Skeletal muscle tissue (tissue), 4 donors: Measurements from ENCODE around the gene XRN2. TPM values are rescaled to one million over a fixed set of nuclear protein-coding genes. Genes with fewer than 3 reads are reported as not detected.
A peak's percentile ranks its signal among the peaks of the same experiment; 100 is the strongest.

Experiments
- H3K27ac ChIP-seq: one replicate; pipeline ENCODE4 v1.7.0; 2013; ENCODE audit warnings: mild to moderate bottlenecking, low read depth, low read length, inconsistent platforms
- H3K27me3 ChIP-seq, 3 donors: one replicate each; pipeline ENCODE4 v1.7.0; 2013; ENCODE audit warnings: low read length in 3 of 3; ENCODE audit not compliant: control insufficient read depth in 3 of 3, insufficient read depth in 3 of 3
- H3K36me3 ChIP-seq, 3 donors: one replicate each; pipeline ENCODE4 v1.7.0; 2013; ENCODE audit warnings: low read length in 3 of 3; ENCODE audit not compliant: control insufficient read depth in 3 of 3, insufficient read depth in 3 of 3
- H3K4me1 ChIP-seq, 3 donors: one replicate each; pipeline ENCODE4 v1.7.0; 2013; ENCODE audit warnings: low read length in 3 of 3, mild to moderate bottlenecking in 3 of 3; ENCODE audit not compliant: control insufficient read depth in 3 of 3, insufficient read depth in 3 of 3
- H3K4me3 ChIP-seq, 3 donors: one replicate each; pipeline ENCODE4 v1.7.0; 2013; ENCODE audit warnings: low read length in 3 of 3
- H3K9ac ChIP-seq, 3 donors: one replicate each; pipeline ENCODE4 v1.7.0; 2013; ENCODE audit warnings: low read length in 3 of 3, mild to moderate bottlenecking in 3 of 3, moderate library complexity in 2 of 3, low read depth in 1 of 3
- H3K9me3 ChIP-seq, 3 donors: one replicate each; pipeline ENCODE4 v1.7.0; 2013; ENCODE audit warnings: low read length in 3 of 3; ENCODE audit not compliant: control insufficient read depth in 3 of 3
- total RNA-seq: library from RNA; depleted of rRNA; stranded (reverse); fragments of >200 nt; gene quantifications from one replicate; pipeline ENCODE4 v1.2.3, GENCODE V29; 2014
- donor health status: Osteomylitis.

XRN2 gene, protein sequence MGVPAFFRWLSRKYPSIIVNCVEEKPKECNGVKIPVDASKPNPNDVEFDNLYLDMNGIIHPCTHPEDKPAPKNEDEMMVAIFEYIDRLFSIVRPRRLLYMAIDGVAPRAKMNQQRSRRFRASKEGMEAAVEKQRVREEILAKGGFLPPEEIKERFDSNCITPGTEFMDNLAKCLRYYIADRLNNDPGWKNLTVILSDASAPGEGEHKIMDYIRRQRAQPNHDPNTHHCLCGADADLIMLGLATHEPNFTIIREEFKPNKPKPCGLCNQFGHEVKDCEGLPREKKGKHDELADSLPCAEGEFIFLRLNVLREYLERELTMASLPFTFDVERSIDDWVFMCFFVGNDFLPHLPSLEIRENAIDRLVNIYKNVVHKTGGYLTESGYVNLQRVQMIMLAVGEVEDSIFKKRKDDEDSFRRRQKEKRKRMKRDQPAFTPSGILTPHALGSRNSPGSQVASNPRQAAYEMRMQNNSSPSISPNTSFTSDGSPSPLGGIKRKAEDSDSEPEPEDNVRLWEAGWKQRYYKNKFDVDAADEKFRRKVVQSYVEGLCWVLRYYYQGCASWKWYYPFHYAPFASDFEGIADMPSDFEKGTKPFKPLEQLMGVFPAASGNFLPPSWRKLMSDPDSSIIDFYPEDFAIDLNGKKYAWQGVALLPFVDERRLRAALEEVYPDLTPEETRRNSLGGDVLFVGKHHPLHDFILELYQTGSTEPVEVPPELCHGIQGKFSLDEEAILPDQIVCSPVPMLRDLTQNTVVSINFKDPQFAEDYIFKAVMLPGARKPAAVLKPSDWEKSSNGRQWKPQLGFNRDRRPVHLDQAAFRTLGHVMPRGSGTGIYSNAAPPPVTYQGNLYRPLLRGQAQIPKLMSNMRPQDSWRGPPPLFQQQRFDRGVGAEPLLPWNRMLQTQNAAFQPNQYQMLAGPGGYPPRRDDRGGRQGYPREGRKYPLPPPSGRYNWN
- total RNA-seq = 53.8 TPM

DNA sequence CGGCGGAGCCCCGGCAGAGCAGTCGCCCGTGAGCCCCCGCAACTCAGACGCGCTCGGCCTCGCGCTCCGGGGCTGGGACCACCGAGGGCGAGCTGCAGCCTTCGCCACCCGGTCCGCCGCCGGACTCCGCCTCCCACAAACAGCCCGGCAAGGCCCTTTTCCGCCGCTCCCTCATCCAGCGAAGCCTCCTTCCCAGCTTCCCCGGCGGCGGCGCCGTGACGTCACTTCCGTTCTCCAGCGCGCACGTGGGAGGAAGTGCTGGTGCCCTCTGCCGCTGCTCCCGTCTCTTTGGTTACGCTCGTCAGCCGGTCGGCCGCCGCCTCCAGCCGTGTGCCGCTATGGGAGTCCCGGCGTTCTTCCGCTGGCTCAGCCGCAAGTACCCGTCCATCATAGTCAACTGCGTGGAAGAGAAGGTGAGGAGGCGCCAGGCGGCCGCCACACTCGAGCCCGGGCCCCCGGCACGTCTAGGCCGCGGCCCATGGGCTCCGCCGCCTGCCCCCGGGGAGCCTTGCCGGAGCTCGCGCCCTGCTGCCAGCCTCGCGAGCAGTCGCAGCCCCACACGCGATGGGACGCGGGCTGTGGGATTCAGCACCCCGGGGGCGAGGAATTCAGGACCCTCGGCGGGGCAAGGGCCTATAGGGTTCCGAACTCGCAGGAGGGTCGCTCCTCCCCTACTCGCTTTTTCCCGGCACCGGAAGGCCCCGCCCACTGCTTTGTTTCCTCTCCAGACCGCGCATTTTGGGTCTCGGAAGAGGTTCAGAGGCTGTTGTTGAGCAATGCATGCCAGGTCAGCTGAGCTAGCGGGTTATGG lies at the start of gene XRN2:
XRN2 (plus strand) TSS at position 271 of the 811 bp plus-strand sequence; CDS start at position 339, 68 bp downstream.
- Histone ChIP-seq H3K4me3 (peak within 1 kb of the TSS; percentile 75 to 100 (median 84)), H3K9ac (peak within 1 kb of the TSS; percentile 86 to 97 (median 96)), H3K9me3 (no peaks in the 10 kb centered on the region), H3K4me1 (peaks cover 2 to 30% (median 15%) of the 10 kb centered on the region in 3 donors), H3K27me3 (peaks cover 0 to 8% (median 0%) of the 10 kb centered on the region in 3 donors), H3K36me3 (peaks cover 0 to under 1% (median 0%) of the 10 kb centered on the region in 3 donors), H3K27ac (peak within 1 kb of the TSS; percentile 97)

DNA sequence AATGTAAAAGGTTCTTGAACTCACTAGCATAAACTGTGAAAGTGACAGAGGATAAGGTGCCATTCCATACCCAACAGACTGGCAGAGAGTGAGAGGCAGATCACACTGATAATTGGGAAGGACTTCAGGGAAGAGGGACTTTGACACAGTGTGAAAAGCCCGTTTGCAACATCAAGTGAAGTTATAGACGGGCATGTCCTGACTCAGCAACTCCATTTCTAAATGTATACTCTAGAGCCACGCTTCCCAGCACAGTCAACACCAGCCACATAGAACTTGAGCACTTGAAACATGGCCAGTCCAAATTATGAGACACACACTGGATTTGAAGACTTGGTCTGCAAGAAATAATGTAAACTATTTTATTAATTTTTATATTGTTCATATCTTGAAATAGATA lies 45.9 kb upstream of the XRN2 start:
- no peak overlapping the region for H3K4me3 ChIP-seq
- H3K4me1 ChIP-seq = no peaks in the 10 kb centered on the region
- no peak overlapping the region for H3K27ac ChIP-seq
- no peaks in the 10 kb centered on the region for H3K27me3 ChIP-seq
- H3K9me3 ChIP-seq = no peaks in the 10 kb centered on the region
- H3K9ac ChIP-seq = no peak overlapping the region
- no peaks in the 10 kb centered on the region for H3K36me3 ChIP-seq

DNA sequence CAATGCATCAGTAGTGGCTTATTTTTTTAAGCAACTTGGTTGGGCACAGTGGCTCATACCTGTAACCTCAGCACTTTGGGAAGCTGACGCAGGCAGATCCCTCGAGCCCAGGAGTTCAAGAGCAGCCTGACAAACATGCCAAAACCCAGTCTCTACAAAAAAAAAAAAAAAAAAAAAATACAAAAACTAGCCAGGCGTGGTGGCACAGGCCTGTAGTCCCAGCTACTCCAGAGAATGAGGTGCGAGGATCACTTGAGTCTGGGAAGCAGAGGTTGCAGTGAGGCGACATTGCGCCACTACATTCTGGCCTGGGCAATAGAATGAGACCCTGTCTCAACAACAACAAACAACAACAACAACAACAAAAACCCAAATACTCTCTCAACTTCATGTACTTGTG lies 44.7 kb upstream of the XRN2 start:
- H3K27ac ChIP-seq = no peak overlapping the region
- H3K36me3 ChIP-seq = no peaks in the 10 kb centered on the region
- no peaks in the 10 kb centered on the region for H3K4me1 ChIP-seq
- H3K27me3 ChIP-seq = no peaks in the 10 kb centered on the region
- H3K9ac ChIP-seq = no peak overlapping the region
- H3K4me3 ChIP-seq = no peak overlapping the region
- no peaks in the 10 kb centered on the region for H3K9me3 ChIP-seq

DNA sequence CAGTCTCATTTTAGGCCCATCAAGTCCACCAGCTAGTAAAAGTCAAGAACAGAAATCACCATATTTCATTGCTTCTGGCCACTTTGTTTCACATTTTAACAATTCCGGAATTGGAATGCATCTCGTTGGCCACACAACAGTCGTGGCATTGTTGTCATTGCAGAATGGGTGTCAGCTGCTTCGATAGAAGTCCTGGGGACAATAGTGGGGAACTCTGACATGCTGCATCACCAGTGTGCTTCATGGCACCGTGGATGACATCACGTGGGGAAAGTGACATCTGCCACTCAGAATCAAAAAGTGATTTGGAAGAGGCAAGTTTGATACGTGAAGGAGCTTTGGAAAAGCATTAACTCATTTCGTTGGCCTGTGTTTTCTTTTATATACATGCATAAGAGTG lies 43.8 kb upstream of the XRN2 start:
- Histone ChIP-seq H3K9ac (no peak overlapping the region), H3K27ac (no peak overlapping the region), H3K4me1 (no peaks in the 10 kb centered on the region), H3K27me3 (no peaks in the 10 kb centered on the region), H3K9me3 (no peaks in the 10 kb centered on the region), H3K36me3 (no peaks in the 10 kb centered on the region), H3K4me3 (no peak overlapping the region)

DNA sequence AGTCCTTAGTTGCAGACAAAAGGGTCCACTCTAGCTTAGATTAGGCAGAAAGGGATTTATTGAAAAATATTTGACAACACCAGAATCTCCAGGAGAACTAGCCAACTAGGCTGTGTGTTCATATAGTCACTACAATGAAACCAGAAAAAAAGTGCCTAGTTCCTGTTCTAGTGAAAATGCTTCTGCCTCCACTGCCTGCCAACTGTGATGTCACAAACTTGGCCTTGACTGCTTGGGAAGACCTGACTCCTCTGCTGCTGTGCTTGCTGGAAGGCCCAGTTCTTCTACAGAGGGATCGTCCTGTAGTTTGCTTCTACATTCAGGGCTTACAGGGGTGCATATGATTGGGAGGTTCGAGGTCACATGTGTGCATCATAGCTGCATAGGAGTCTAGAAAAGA lies 40.3 kb upstream of the XRN2 start:
- Histone ChIP-seq H3K4me1 (no peaks in the 10 kb centered on the region), H3K4me3 (no peak overlapping the region), H3K36me3 (no peaks in the 10 kb centered on the region), H3K9me3 (no peaks in the 10 kb centered on the region), H3K27me3 (no peaks in the 10 kb centered on the region), H3K9ac (no peak overlapping the region), H3K27ac (no peak overlapping the region)

DNA sequence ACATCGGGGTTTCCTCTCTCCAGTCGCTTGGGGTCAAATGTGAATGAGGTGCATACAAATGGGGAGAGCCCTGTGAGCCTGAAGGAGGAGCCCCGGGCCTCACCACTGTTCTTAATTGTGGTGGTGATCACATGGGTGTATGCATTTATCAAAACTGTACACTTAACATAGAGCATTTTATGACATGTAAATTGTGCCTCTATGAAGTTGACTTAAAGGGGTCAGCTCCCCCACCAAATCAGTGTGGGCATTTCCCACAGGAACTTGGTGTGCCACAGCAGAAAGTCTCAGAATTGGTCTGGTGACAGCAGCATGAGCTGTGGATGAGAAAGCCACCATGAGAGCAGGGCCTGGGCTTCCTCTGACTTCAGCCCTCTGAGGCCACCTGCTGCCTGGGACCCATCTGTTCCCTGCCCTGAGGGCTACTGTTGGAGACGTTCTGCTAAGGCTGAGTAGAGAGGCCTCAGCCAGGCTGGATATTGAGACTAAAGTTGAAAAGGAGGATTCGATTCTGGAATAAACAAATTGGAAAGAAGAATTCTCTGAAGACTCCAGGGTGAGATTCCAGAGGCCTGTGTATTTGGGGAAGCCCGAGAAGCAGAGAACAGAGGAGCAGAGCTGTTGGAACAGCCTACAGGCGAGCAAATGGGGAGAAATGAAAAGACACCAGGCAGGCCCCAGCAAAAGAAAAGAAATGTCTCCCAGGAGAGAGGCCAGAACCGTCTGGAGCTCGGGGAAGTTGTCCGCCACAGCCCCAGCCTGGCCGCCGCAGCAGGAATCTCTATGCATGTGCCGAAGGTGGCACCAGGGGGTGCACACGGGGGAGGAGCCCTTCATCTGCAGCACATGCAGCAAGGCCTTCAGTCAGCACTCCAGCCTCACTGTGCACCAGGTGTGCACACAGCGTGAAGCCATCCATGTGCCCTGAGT lies 37.6 kb upstream of the XRN2 start:
- Histone ChIP-seq H3K9me3 (no peaks in the 10 kb centered on the region), H3K4me3 (no peak overlapping the region), H3K36me3 (no peaks in the 10 kb centered on the region), H3K27me3 (no peaks in the 10 kb centered on the region), H3K4me1 (no peaks in the 10 kb centered on the region), H3K27ac (no peak overlapping the region), H3K9ac (no peak overlapping the region)

DNA sequence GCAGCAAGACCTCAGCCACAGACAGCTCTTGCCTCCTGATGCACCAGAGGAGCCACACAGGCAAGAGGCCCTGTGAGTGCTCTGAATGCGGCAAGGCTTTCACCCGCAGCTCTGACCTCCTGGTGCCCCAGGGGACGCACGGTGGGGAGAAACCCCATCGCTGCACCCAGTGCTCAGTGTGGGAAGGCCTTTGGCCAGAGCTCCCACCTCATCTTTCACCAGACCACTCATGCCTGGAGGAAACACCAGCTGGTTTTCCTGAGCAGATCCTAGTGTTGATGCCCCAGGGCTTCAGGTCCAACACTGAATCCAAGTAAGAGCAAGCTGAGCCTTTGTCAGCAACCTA lies 37.0 kb upstream of the XRN2 start:
- no peak overlapping the region for H3K4me3 ChIP-seq
- no peaks in the 10 kb centered on the region for H3K36me3 ChIP-seq
- no peaks in the 10 kb centered on the region for H3K27me3 ChIP-seq
- H3K9me3 ChIP-seq = no peaks in the 10 kb centered on the region
- no peak overlapping the region for H3K9ac ChIP-seq
- no peak overlapping the region for H3K27ac ChIP-seq
- no peaks in the 10 kb centered on the region for H3K4me1 ChIP-seq

DNA sequence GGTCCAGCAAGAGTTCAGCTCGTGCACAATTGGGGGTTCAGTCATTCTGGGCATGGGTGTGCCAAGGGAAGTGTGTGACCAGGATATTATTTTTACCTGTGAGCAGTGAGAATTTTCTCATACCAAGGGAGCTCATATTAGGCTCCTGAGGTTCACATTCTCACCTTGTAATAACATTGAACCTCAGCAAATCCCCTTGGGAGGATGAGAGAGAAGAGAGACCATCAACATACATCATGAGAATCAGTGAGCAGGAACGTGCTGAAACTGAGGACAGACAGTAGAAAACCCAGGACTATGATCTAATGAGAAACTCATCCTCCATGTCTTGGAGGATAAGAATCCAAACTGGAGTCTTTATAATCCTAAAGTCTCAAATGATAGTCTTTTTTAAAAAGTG lies 33.4 kb upstream of the XRN2 start:
- no peaks in the 10 kb centered on the region for H3K4me1 ChIP-seq
- no peak overlapping the region for H3K4me3 ChIP-seq
- no peak overlapping the region for H3K9ac ChIP-seq
- H3K27ac ChIP-seq = no peak overlapping the region
- H3K36me3 ChIP-seq = no peaks in the 10 kb centered on the region
- peaks cover 0 to 3% (median 0%) of the 10 kb centered on the region in 3 donors for H3K27me3 ChIP-seq
- peaks cover 0 to 7% (median 6%) of the 10 kb centered on the region in 3 donors for H3K9me3 ChIP-seq

DNA sequence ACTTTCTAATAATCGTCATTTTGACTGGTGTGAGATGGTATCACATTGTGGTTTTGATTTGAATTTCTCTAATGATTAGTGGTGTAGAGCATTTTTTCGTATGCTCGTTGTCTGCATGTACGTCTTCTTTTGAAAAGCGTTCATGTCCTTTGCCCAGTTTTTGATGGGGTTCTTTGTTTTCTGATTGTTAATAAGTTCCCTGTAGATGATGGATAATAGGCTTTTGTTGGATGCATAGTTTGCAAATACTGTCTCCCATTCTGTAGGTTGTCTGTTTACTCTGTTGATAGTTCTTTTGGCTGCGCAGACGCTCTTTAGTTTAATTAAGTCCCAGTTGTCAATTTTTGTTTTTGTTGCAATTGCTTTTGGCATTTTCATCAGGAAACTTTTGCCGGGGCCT lies 32.3 kb upstream of the XRN2 start:
- no peak overlapping the region for H3K4me3 ChIP-seq

More for the DNA sequence above, 32.3 kb upstream of the XRN2 start:
- H3K9me3 ChIP-seq = peaks cover 0 to 7% (median 6%) of the 10 kb centered on the region in 3 donors
- H3K9ac ChIP-seq = no peak overlapping the region
- no peak overlapping the region for H3K27ac ChIP-seq
- no peaks in the 10 kb centered on the region for H3K36me3 ChIP-seq
- H3K27me3 ChIP-seq = peaks cover 0 to 3% (median 0%) of the 10 kb centered on the region in 3 donors
- H3K4me1 ChIP-seq = no peaks in the 10 kb centered on the region
